Middle frontal gyrus (tissue), 1 donor: ENCODE results near the gene MB.

Experiments used
- DNase-seq: peaks from one replicate; pipeline ENCODE4 v3.0.0-alpha.2; 2015; ENCODE audit warnings: low spot score; ENCODE audit errors: extremely low spot score

The MB gene

GRCh38 chr22:35597692-35598395 lies 19.3 kb downstream of the MB start:
- no peak for DNase-seq

- no peak for DNase-seq
These were observed 20.3 kb downstream of the MB start for GRCh38 chr22:35596821-35597220.

DNA sequence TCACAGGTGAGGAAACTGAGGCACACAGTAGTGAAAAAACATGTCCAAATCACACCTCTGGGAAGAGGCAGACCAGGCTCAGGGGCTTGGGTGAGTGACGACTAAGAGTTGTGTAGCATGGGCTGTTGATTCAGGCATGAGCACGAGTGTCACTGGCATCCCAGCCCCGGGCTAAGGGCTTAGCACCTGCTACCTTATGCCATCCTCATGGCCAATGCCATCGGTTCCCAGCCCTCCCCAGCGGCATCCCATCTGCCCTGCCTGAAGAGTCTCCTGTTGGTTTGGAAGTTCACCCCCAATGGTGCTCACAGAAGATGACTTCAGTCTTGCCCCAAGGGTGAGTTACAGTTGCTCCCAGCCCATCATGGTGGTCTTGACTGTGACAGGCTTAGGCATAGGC lies 22.4 kb downstream of the MB start:
- no peak for DNase-seq

DNA sequence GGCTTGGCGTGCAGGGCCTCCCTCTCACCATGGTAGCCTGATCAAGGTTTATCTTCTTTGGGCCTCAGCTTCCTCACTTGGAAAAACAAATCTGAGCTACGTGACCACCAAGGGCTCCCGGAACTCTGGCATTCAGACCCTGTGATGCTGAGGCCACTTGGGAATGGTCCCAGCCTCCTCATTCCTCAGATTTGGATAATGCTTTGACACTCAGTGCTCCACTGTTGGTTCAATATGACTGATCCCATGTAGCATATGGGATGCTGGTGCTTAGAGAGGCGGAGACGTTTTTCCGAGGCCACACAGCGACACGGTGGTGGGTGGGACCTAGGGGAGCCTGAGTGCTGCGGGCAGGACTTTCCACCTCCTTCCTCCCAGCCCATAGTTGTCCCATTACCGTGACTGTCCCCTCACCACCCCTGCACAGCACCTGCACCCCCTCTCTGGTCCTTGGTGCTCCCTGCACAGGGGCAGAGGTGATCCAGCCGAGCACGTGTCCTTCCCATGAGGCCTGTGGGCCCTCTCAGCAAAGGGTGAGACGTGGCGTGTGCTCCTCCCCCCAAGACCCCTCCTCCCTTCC lies 23.1 kb downstream of the MB start:
- no peak for DNase-seq

- no peak for DNase-seq
These were observed 23.8 kb downstream of the MB start for GRCh38 chr22:35593071-35593890.

GRCh38 chr22:35592418-35592967 lies 24.6 kb downstream of the MB start:
- DNase-seq: no peak

- no peak for DNase-seq
These were observed 25.3 kb downstream of the MB start for GRCh38 chr22:35591714-35592417.

DNA sequence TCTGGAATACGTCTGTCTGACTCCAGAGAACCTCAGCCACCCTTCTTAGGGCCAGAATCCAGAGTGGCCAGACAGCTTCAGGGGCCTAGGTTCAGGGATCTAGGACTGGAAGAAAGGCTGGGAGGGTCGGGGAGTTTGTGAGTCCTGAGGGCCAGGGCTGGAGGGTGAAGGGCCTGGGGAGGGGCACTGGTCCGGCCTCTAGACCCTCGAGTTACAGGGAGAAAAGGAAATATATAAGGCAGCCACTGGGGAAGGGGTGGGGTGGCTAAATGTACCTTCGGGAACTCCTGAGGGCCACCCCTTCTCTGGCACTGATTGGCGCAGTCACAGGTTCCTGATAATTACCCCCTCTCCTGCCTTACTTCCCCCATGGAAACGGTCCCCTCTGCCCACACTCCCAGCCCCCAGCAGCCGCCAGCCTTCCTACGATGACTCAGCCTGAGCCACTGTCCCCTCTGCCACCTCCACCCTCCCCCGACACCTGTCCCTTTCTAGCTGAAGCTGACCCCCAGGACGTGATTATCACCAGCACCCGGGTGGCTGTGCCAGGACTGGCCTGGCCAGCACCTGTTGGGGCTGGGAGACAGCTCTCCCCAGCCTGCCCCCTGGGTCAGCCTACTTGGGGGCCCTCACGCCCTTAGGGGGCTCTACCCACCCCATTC lies 26.4 kb downstream of the MB start:
- no peak for DNase-seq

- no peak for DNase-seq
These were observed 27.4 kb downstream of the MB start for GRCh38 chr22:35589756-35590093.

DNA sequence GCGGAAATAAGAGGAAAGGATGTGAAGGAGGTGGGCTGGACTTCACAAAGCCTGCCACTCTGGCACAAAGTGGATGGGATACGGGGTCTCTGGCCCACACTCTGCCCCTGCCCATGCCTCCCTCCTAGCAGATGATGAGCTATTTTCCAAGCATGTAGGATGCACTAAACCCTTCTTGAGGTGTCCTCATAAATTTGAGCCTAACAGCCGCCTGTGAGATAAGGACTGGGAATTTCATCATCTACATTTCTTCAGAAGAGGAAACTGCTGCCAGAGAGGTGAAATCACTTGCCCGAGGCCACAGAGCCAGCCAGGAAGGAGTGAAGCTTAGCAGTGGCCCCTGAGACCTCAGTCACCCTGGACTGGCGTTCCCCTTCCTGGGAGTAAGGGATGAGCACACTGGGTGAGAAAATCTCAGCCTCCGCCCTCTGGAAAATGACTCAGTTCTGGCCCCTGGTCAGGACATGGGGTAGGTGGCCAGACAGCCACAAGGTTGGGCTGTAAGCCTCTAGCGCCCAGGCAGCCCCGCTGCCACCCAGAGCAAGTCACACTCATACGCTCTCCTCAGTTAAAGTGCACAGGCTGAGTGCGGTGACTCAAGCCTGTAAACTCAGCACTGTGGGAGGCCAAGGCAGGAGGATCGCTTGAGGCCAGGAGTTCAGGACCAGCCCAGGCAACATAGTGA lies 27.9 kb downstream of the MB start:
- DNase-seq: no peak

- DNase-seq: no peak
These were observed 29.2 kb downstream of the MB start for GRCh38 chr22:35587896-35588295.

GRCh38 chr22:35587447-35587870 lies 29.7 kb downstream of the MB start:
- DNase-seq: no peak

- DNase-seq: no peak
These were observed 30.4 kb downstream of the MB start for GRCh38 chr22:35586771-35587170.

GRCh38 chr22:35582861-35583670 lies 34.1 kb downstream of the MB start:
- peak; percentile 29 for DNase-seq

- DNase-seq: no peak
These were observed 34.8 kb downstream of the MB start for GRCh38 chr22:35582218-35582860.

- no peak for DNase-seq
These were observed 36.1 kb downstream of the MB start for GRCh38 chr22:35581023-35581413.

DNA sequence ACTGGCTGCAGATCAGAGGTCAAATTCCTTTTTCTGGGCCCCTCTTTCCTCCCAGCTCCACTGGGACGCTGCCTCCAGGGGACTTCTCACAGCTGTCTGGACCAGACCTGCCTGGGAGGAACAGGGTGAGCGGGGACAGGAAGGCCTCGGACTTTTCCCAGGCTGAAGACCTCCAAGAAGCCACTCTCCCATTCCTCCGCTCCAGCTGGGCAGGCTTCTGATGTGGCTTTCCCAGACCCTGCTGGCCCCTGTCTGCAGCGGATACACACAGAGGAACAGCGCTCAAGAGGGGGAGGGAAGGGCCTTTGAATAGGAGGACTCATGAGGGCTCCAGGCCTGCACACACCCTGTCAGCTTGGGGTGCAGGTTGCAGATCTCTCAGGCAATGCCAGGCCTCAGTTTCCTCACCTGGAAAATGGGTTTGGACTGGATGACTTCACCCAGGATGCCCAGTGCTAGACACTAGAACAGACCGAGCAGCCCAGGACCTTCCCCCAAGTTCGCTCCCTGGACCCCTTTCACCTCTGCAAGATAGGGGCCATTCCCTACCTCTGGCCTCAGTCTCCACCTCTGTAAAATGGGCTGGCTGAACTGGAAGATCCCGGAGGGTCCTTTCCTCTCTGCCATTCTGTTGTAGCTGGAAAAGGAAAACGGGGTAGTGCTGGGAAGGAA lies 36.6 kb downstream of the MB start:
- DNase-seq: no peak

DNA sequence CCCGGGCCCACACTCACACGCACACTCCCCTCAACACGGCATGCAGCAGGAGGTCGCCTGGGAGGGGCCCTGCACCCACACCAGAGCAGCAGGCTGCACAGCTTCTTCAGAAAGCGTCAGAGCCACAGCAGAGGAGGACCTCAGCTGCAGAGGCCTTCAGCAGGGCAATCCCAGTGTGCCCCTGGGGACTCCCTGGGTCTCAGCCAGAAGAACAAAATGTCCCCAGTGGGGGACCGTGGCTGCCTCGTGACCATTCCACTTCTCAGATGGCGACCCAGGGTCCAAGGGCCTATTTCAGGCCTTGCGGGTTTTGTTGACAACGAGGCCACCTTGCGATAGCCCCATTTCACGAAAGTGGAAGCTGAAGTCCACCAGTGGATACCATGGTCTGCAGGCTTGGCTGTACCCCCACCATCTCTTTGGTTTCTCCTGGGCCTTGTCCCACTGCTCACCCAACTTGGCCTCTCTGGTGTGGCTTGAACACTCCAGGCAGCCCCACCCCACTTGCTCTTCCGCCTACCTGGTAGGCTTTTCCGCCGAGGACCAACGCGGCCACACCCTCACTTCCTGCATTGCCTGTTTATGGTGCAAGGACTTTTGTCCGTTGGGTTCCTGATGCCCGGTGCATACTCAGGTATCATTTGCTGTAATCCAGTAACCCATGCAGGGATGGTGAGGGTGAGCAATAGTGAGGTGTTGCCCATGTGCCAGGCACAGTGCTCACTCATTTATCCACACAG lies 38.1 kb downstream of the MB start:
- DNase-seq: no peak
